SU-DHL-6 (cell line): Measurements from ENCODE around the gene MGMT.

Experiments used
- EZH2phosphoT487 ChIP-seq: fragments of 200-600 bp; sonication (generic), shearing (Covaris generic); conservative IDR thresholded peaks from 2 replicates; pipeline ENCODE4 v1.6.1; 2018; ENCODE audit warnings: mild to moderate bottlenecking, antibody characterized with exemption, low read length, moderate library complexity, mixed read lengths
- TF ChIP-seq, protein P1 (sequence below): fragments of 200-600 bp; sonication (generic); IDR thresholded peaks from one replicate; pipeline ENCODE4 v1.5.1; 2017; ENCODE audit warnings: antibody characterized with exemption, mild to moderate bottlenecking, low read length, moderate library complexity; ENCODE audit not compliant: insufficient read depth, poor library complexity, severe bottlenecking

- TF ChIP-seq, protein P1, sequence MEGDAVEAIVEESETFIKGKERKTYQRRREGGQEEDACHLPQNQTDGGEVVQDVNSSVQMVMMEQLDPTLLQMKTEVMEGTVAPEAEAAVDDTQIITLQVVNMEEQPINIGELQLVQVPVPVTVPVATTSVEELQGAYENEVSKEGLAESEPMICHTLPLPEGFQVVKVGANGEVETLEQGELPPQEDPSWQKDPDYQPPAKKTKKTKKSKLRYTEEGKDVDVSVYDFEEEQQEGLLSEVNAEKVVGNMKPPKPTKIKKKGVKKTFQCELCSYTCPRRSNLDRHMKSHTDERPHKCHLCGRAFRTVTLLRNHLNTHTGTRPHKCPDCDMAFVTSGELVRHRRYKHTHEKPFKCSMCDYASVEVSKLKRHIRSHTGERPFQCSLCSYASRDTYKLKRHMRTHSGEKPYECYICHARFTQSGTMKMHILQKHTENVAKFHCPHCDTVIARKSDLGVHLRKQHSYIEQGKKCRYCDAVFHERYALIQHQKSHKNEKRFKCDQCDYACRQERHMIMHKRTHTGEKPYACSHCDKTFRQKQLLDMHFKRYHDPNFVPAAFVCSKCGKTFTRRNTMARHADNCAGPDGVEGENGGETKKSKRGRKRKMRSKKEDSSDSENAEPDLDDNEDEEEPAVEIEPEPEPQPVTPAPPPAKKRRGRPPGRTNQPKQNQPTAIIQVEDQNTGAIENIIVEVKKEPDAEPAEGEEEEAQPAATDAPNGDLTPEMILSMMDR, result no peak
- no peak for TF ChIP-seq EZH2phosphoT487
Measured at GRCh38 chr10:129552119-129552518, 85.1 kb downstream of the MGMT start.
